Right forelimb (tissue), 1 donor: ENCODE data around the gene INTS2.
"Not testable (repeated sequence)": the region's sequence is repeated elsewhere in the genome, so short reads cannot be mapped to it uniquely, and the experiment has no call there.

ENCODE experiments used
- DNase-seq: peaks from one replicate; pipeline ENCODE4 v3.0.0-alpha.2; 2018

Gene INTS2

GRCh38 chr17:61927208-61928100 is at the start of gene INTS2:
Gene INTS2 (minus strand): TSS chr17:61927982. CDS start chr17:61926644, 1,338 bp downstream.
- peak; percentile 98 for DNase-seq

GRCh38 chr17:61974115-61974514 is 46.3 kb upstream of the INTS2 start:
- no peak for DNase-seq

GRCh38 chr17:61972311-61972710 is 44.5 kb upstream of the INTS2 start:
- DNase-seq, result no peak

- no peak for DNase-seq
Observed at GRCh38 chr17:61970030-61970429, 42.2 kb upstream of the INTS2 start.

- no peak for DNase-seq
Observed at GRCh38 chr17:61968757-61969156, 41.0 kb upstream of the INTS2 start.

GRCh38 chr17:61967729-61968128 is 39.9 kb upstream of the INTS2 start:
- DNase-seq, result no peak

GRCh38 chr17:61966191-61966590 is 38.4 kb upstream of the INTS2 start:
- no peak for DNase-seq

GRCh38 chr17:61955619-61956018 is 27.8 kb upstream of the INTS2 start:
- no peak for DNase-seq

GRCh38 chr17:61947367-61948078 is 19.7 kb upstream of the INTS2 start:
- DNase-seq, result no peak

- no peak for DNase-seq
Observed at GRCh38 chr17:61946359-61946758, 18.6 kb upstream of the INTS2 start.

- DNase-seq, result no peak
Observed at GRCh38 chr17:61943117-61943516, 15.3 kb upstream of the INTS2 start.

- DNase-seq, result no peak
Observed at GRCh38 chr17:61942085-61942484, 14.3 kb upstream of the INTS2 start.

GRCh38 chr17:61928101-61928436 is 287 bp upstream of the INTS2 start:
- DNase-seq, result no peak

GRCh38 chr17:61926826-61927207 is 965 bp downstream of the INTS2 start:
- no peak for DNase-seq

- not testable (repeated sequence) for DNase-seq
Observed at GRCh38 chr17:61915162-61915561, 12.6 kb downstream of the INTS2 start.

GRCh38 chr17:61908292-61909037 is 19.3 kb downstream of the INTS2 start:
- DNase-seq, result no peak

GRCh38 chr17:61907361-61907760 is 20.4 kb downstream of the INTS2 start:
- no peak for DNase-seq

- no peak for DNase-seq
Observed at GRCh38 chr17:61904094-61904710, 23.6 kb downstream of the INTS2 start.

GRCh38 chr17:61903251-61903650 is 24.5 kb downstream of the INTS2 start:
- DNase-seq, result no peak

GRCh38 chr17:61897548-61898180 is 30.1 kb downstream of the INTS2 start:
- no peak for DNase-seq

GRCh38 chr17:61895391-61895790 is 32.4 kb downstream of the INTS2 start:
- DNase-seq, result no peak

- not testable (repeated sequence) for DNase-seq
Observed at GRCh38 chr17:61894310-61894709, 33.5 kb downstream of the INTS2 start.

- not testable (repeated sequence) for DNase-seq
Observed at GRCh38 chr17:61887733-61888132, 40.0 kb downstream of the INTS2 start.
